SU-DHL-6 (cell line): Measurements from ENCODE around the gene PKDREJ.

Experiments used
- H2AFZ ChIP-seq: fragments of 200-600 bp; sonication (generic); 2 replicates; pipeline ENCODE4 v1.6.1; 2014; ENCODE audit warnings: low read depth, mild to moderate bottlenecking, moderate library complexity, mixed read lengths, antibody characterized with exemption, low read length; ENCODE audit not compliant: severe bottlenecking
- H3F3A ChIP-seq: fragments of 200-600 bp; shearing (Covaris generic); 2 replicates; pipeline ENCODE4 v1.6.0; 2016; ENCODE audit warnings: antibody characterized with exemption, mild to moderate bottlenecking; ENCODE audit not compliant: insufficient read depth
- H3K27ac ChIP-seq: fragments of 200-600 bp; sonication (generic); 2 replicates; pipeline ENCODE4 v1.5.1; 2016; ENCODE audit warnings: low read depth, mild to moderate bottlenecking, low read length, moderate library complexity, mixed read lengths
- H3K27me3 ChIP-seq: fragments of 200-600 bp; sonication (generic), shearing (Covaris generic); 2 replicates; pipeline ENCODE4 v1.6.0; 2014; ENCODE audit warnings: mild to moderate bottlenecking, low read length
- H3K36me3 ChIP-seq: fragments of 200-600 bp; sonication (generic); 2 replicates; pipeline ENCODE4 v1.6.1; 2014; ENCODE audit warnings: mild to moderate bottlenecking, low read length, mixed read lengths
- H3K4me2 ChIP-seq: fragments of 300-600, 200-600 bp; shearing (Covaris generic), sonication (generic); 2 replicates; pipeline ENCODE4 v1.6.0; 2014; ENCODE audit warnings: low read length, low read depth, mild to moderate bottlenecking; ENCODE audit not compliant: poor library complexity, severe bottlenecking
- H3K4me3 ChIP-seq: fragments of 200-600 bp; sonication (generic); 2 replicates; pipeline ENCODE4 v1.5.1; 2014; ENCODE audit warnings: antibody characterized with exemption, low read length, mild to moderate bottlenecking, mixed read lengths; ENCODE audit not compliant: insufficient read depth, poor library complexity, severe bottlenecking
- H3K79me2 ChIP-seq: fragments of 200-600 bp; sonication (generic); 2 replicates; pipeline ENCODE4 v1.6.1; 2014; ENCODE audit warnings: mild to moderate bottlenecking, low read length, moderate library complexity; ENCODE audit not compliant: insufficient read depth
- H3K9ac ChIP-seq: fragments of 200-600 bp; sonication (generic); 2 replicates; pipeline ENCODE4 v1.7.0; 2014; ENCODE audit warnings: mild to moderate bottlenecking, low read length
- H3K9me2 ChIP-seq: fragments of 200-600 bp; sonication (generic); replicated peaks from 2 replicates; pipeline ENCODE4 v1.6.1; 2014; ENCODE audit warnings: low read length; ENCODE audit not compliant: insufficient read depth
- H3K9me3 ChIP-seq: fragments of 200-600 bp; sonication (generic); 2 replicates; pipeline ENCODE4 v1.6.1; 2014; ENCODE audit warnings: low read length, mixed read lengths; ENCODE audit not compliant: insufficient read depth
- H4K20me1 ChIP-seq: fragments of 200-600 bp; sonication (generic); 2 replicates; pipeline ENCODE4 v1.6.1; 2014; ENCODE audit warnings: low read depth, mild to moderate bottlenecking, antibody characterized with exemption, low read length, moderate library complexity, mixed read lengths
- EZH2phosphoT487 ChIP-seq: fragments of 200-600 bp; sonication (generic), shearing (Covaris generic); conservative IDR thresholded peaks from 2 replicates; pipeline ENCODE4 v1.6.1; 2018; ENCODE audit warnings: mild to moderate bottlenecking, antibody characterized with exemption, low read length, moderate library complexity, mixed read lengths
- TF ChIP-seq, protein P1 (sequence below): fragments of 200-600 bp; sonication (generic); IDR thresholded peaks from one replicate; pipeline ENCODE4 v1.5.1; 2017; ENCODE audit warnings: antibody characterized with exemption, mild to moderate bottlenecking, low read length, moderate library complexity; ENCODE audit not compliant: insufficient read depth, poor library complexity, severe bottlenecking

PKDREJ gene

DNA sequence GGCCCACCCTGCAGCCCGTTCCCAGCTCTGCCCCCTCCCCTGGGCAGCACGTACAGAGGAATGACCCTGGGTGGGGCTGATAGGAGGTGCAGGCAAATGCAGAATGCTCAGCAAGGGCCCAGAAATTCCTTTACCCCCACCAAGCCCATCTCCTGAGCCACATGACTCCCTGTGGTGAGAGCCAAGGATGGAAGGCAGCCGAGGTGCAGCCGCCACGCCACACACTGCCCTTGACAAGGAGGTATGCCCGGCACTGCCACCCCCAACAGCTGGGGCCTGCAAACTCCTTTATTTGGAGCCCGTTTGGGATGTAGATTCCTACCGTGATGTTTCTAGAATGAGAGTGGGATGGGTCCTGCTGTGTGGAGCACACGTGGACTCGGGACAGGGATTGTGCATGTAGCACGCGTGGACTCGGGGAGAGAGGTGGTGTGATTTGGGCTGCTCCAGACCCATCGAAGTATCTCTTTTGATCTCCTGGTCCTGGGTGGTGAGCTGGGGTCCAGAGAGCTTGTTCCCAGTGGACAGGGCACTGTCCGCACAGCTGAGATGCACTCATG is 46.5 kb upstream of the PKDREJ start:
- Histone ChIP-seq H3K4me2 (no peak overlapping the region), H3K4me3 (no peak overlapping the region), H3K9me3 (no peaks in the 10 kb centered on the region), H3F3A (no peaks in the 10 kb centered on the region), H3K9ac (no peak overlapping the region), H4K20me1 (no peaks in the 10 kb centered on the region; the same call in 1 of the 2 replicates), H3K36me3 (peaks cover 14% of the 10 kb centered on the region; the same call in 1 of the 2 replicates), H3K9me2 (no peaks in the 10 kb centered on the region), H3K79me2 (peaks cover 54% of the 10 kb centered on the region), H2AFZ (no peak overlapping the region), H3K27ac (no peak overlapping the region), H3K27me3 (no peaks in the 10 kb centered on the region)
- TF ChIP-seq, protein P1, sequence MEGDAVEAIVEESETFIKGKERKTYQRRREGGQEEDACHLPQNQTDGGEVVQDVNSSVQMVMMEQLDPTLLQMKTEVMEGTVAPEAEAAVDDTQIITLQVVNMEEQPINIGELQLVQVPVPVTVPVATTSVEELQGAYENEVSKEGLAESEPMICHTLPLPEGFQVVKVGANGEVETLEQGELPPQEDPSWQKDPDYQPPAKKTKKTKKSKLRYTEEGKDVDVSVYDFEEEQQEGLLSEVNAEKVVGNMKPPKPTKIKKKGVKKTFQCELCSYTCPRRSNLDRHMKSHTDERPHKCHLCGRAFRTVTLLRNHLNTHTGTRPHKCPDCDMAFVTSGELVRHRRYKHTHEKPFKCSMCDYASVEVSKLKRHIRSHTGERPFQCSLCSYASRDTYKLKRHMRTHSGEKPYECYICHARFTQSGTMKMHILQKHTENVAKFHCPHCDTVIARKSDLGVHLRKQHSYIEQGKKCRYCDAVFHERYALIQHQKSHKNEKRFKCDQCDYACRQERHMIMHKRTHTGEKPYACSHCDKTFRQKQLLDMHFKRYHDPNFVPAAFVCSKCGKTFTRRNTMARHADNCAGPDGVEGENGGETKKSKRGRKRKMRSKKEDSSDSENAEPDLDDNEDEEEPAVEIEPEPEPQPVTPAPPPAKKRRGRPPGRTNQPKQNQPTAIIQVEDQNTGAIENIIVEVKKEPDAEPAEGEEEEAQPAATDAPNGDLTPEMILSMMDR, result no peak
- TF ChIP-seq EZH2phosphoT487, result no peak

DNA sequence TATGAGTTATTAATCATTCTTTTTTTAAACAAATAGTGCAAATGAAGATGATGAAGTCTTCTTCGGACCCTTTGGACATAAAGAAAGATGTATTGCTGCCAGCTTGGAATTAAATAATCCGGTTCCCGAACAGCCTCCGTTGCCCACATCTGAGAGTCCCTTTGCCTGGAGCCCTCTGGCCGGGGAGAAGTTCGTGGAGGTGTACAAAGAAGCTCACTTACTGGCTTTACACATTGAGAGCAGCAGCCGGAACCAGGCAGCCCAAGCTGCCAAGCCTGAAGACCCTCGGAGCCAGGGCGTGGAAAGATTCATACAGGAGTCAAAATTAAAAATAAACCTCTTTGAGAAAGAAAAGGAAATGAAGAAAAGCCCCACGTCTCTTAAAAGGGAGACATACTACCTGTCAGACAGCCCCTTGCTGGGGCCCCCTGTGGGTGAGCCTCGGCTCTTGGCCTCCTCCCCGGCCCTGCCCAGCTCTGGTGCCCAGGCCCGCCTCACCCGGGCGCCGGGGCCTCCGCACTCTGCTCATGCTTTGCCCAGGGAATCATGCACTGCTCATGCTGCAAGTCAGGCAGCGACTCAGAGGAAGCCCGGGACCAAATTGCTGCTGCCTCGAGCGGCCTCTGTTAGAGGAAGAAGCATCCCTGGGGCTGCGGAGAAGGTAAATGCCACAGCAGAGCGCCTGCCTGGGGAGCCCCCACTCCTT is 45.3 kb upstream of the PKDREJ start:
- Histone ChIP-seq H3K79me2 (peaks cover 66% of the 10 kb centered on the region), H3K4me2 (no peak overlapping the region), H3K4me3 (no peak overlapping the region), H4K20me1 (no peaks in the 10 kb centered on the region; the same call in 1 of the 2 replicates), H3K27me3 (no peaks in the 10 kb centered on the region), H3K36me3 (peaks cover 14% of the 10 kb centered on the region; the same call in 1 of the 2 replicates), H3K9ac (no peak overlapping the region), H2AFZ (no peak overlapping the region), H3K27ac (no peak overlapping the region), H3K9me3 (no peaks in the 10 kb centered on the region), H3F3A (no peaks in the 10 kb centered on the region), H3K9me2 (no peaks in the 10 kb centered on the region)
- TF ChIP-seq, protein P1, result no peak
- no peak for TF ChIP-seq EZH2phosphoT487

DNA sequence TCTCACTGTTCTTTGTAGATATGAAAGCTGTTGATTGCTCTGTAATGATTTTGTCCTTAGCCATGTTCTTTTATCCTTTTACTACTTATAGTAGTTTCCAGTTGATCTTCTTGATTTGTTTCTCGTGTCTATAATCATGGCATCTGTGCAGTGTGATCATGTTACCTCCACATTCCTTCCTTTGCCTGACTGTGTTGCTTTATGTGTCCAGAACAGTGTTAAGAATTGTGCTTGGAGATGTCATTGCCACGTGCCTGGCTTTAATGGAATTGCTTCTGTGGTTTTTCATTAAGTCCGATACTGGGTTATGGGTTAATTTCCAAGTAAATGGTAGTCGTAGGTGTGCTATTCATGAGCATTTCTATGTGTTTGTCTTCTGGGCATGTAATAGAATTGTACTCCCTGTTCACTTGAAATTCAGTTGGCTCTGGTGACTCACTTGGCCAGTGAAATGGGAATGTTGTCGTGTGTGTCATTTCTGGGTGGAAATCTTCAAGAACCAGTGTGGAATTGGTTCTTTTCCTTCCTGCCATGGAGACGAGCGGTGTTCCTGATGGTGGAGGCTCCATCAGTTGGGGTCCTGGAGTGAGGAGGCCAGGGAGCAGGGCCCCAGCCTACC is 40.3 kb upstream of the PKDREJ start:
- Histone ChIP-seq H3K4me2 (no peak overlapping the region), H3K27me3 (no peaks in the 10 kb centered on the region), H3K9me2 (no peaks in the 10 kb centered on the region), H4K20me1 (no peaks in the 10 kb centered on the region; the same call in 1 of the 2 replicates), H3K27ac (no peak overlapping the region), H2AFZ (no peak overlapping the region), H3K9ac (no peak overlapping the region), H3K36me3 (peaks cover 23% of the 10 kb centered on the region; the same call in 1 of the 2 replicates), H3F3A (no peaks in the 10 kb centered on the region), H3K4me3 (no peak overlapping the region), H3K9me3 (no peaks in the 10 kb centered on the region), H3K79me2 (peaks cover 87% of the 10 kb centered on the region)
- no peak for TF ChIP-seq EZH2phosphoT487
- TF ChIP-seq, protein P1, result no peak
